Stimulated activated CD4-positive, alpha-beta T cell treated with anti-CD3 and anti-CD28 coated beads, Interleukin-15, amount 100 ng/mL, for 48 hours (primary cell): Measurements from ENCODE around the gene ATP2A2.
"Not testable (repeated sequence)": the region's sequence is repeated elsewhere in the genome, so short reads cannot be mapped to it uniquely, and the experiment has no call there.

Experiments used
- DNase-seq, 2 donors: peaks; one replicate each; pipeline ENCODE4 v3.0.0-alpha.2; 2020; ENCODE audit warnings: low read depth in 2 of 2

Gene ATP2A2

DNA sequence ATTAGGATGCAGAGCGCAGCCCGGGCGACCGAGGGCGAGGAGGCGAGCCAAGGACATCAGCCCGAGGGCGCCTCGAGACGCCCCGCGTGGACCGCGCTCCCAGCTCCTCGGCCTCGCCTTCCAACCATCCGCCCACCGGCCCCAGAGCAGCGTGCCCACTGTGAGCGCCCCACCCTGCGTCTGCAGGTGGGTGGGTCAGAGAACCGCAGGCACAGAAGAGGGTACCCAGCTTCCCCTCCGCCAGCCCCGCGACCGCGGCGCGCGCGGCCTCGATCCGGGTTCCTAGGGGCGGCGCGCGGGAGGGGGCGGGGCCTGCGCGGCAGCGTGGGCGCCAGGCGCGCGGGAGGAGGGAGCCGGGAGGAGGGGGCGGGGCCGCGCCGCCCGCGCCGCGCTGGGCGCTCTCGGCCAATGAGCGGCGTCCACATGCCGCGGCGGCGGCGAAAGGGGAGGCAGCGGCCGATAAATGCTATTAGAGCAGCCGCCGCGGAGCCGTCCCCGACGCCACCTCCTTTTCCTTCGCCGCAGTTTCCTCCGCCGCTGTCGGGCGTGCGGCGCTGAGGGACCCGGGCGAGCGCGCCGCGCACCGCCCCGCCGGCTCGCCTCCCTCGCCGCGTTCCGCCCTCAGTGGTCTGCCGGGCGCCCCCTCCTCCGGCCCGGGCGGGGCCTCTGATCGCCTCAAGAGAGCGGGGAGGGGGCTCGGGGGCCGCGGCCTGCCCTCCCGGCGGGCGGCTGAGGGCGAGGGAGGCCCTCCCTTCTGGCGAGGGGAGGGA lies at the start of gene ATP2A2:
ATP2A2 (plus strand) TSS at position 469 of the 770 bp plus-strand sequence. CDS start 543 bp downstream, outside the sequence.
- peak; percentile 78 to 83 for DNase-seq

DNA sequence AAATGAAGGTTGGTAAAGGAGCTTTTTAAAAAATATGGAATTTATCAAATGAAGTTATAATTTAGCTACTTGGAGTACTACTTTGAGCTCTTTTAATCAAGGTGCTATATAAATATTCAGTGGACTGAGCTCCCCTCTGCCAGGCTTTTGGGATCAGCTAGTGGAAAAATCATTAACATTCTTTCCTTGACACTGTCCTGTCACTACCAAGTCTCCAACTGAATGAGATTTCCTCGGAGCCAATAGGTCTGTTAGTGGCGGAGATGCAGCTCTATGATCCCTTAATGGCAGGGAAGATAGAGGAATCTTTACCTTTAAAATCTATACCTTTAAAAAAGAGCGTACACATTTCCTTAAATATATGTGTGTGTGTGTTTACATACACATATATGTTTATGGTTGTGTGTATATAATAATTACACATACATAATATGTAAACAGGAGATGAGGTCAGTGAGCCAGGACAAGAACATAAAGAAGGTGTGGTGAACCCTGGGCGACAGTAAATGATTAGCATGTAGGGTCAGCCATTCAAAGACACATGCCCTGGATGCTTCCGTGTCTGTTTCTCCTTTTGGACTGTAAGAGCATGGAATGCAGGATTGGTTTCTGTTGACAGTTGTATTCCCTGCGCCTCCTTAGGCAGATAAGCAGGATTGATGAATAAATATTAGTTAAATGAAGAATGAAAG lies 47.7 kb upstream of the ATP2A2 start:
- no peak for DNase-seq

DNA sequence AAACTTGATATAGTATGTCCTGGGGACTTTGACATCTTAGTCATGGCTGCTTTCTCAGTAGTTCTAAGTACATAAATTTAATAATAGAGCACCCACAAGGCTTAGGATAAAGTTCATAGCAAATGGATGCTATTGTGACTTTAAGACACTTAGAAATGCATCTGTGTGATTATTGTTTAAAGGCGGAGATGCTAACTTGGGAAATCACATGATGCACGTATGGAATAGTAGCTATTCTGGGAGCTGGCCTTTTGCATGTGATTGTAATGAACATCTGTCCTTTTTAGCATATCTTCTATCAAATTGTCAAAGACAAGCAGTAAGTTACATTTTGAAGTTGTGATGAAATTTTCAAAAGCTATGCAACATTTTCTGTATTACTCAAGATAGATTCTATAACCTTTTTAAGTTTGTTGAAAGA lies 46.7 kb upstream of the ATP2A2 start:
- DNase-seq = no peak

DNA sequence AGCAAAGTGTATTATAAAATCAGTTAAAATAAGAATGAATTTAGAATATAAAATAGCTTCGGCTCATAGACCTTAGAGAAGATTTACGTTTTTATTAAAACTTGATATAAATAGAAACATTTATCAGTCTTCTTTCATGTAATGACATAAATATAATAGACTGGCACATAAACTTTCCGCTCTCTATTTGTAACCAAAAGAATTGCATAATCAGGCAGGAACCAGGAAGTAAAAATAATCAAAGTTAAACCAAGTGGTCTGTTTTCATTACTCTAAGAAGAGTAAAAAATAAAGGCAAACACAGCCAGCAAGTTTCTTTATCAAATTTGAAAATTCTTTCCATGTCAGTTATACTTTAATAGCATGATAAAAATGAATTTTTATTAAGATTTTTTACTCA lies 46.3 kb upstream of the ATP2A2 start:
- DNase-seq = no peak

DNA sequence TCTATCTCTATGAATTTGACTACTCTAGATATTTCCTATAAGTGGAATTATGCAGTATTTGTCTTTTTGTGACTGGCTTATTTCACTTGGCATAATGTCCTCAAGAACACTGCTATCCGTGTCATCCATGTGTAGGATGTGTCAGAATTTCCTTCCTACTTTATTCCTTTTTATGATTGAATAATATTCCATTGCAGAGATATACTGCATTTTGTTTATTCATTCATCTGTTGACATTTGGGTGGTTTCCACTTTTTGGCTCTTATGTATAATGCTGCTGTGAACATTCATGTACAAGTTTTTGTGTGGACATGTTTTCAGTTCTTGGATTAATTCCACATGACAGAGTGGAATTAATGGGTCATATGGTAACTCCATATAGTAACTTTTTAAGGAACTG lies 45.7 kb upstream of the ATP2A2 start:
- no peak for DNase-seq

DNA sequence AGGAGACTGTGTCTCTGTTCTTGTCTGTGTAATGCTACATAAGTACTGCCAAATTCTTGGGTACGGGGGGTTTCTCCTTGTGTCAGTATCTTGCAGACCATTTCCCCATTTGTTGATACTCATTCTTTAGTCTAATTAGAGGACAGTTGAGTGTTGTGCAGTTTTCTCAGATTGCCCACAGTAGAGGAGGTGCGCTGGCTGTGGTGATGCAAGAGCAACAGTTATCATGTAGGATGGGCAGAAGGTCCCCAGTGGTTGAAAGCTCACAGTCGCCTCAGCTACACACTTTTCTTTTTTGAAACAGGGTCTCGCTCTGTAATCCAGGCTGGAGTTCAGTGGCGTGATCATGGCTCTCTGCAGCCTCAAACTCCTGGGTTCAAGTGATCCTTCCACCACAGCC lies 37.8 kb upstream of the ATP2A2 start:
- no peak for DNase-seq

DNA sequence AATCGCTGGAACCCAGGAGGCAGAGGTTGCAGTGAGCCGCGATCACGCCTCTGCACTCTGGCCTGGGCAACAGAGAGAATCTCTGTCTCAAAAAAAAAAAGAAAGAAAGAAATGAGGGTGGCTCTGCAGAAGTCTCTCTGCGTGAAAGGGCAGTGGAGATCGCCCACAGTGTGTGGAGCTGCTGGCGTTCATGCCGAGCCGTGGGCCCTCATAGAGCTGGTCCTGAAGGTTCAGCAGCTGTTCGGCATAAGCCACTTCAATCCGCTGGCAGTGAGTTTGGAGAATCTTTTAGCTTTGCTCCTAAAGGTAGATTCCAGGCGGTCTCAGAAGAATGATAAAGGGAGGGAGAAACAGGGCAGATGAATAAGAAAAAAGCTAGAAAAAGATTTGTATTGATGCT lies 36.7 kb upstream of the ATP2A2 start:
- no peak for DNase-seq

DNA sequence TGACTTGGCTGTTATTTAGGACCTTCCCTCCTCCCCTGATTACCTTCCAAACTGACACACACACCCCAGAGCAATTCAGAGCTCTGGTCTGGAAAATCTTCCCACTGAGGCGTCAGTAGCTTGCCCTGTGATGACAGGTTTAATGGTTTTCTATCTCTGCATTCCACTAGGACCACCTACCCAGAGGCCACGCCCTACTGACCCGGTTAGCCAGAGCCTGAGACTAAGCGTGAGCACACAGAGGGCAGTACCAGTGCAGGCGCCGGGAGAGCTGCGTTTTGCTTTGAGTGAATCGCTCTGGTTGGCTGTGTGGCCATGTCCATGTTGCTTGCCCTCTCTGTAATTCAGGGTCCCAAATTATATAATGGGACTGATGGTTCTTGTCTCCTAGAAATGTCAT lies 36.2 kb upstream of the ATP2A2 start:
- no peak for DNase-seq

DNA sequence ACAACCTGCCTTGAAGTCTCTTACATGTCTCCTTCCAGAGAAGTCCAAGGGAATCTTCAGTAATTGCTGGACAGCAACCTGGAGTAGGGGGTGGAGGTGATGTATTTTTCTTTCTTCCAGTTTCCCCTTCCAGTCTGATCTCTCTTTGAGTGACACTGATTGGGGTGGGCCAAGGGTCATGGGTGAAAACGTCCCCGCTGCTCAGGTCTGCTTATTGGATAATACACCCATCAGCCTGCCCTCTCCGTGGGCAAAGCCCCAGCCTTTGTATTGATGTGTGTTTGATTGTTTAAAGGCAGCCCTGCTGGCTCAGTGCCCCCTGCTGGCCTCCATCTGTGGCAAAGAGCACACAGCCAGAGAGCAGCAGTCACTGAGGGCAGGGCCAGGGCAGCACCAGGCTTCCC lies 35.7 kb upstream of the ATP2A2 start:
- peak; percentile 10 to 13 for DNase-seq

DNA sequence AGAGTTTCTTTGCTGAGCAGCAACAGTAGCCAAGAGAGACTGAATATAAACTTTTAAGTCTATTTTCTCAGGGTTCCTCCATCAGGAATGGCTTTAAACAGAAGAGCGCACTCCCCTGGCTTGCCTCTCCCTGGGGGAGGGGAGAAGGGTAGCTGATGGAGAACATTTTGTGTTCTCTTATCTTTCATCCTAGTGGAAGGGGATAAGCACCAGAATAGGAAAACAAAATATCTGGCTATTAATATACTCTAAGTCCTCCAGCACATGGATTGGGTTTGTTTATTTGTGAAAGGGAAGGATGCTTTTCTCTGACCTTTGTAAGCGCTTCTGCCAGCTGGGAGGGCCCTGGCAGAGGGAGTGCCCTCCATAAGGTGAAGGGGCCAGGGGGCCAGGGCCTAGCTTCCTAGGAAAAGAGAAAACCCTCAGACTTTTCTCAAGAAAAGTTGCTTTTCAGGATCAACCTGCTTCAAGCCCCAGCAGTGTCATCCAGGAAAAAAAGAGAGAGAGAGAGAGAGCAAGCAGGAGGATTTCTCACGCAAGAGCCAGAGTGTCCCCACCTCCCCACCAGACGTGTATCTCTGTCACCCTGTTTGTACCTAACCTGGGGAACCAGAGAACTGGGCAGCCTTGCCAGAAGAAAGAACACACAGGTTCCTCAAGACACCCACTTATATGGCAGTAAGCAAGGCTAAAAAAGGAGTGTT lies 34.3 kb upstream of the ATP2A2 start:
- DNase-seq = no peak

DNA sequence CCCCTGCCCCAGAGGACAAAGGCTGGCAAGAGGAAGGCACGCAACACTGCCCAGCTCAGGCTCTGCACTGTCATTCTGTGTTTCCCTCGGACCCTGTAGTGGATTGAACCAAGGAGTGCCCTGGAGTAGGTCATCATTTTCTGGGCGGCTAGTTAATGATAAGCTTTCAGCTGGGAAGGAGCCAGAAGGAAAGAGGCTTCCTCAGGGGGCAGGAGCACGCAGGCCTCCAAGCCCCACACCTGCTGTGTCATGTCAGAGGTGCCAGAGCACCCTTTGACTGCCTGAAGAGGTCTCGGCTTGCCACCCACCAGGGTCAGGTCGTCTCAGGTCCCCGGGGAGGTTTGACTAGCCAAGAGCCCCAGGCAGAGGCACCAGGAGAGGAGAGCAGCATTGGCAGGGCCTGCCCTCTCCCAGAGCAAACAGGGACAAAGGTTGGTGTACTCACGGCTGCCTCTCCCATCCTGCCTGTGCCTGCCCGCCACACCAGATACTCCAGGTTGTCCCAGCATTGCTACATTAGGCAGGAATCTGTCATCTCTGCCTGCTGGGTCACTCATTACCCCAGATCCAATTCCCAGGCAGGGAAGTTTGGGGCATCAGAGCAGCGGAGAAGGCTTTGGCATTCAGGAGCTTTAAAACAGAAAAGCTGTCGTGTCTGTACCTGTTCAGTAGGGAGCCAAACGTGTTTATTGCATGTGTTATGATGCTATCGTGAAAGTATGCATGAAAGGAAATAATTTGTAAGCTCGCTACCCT lies 33.5 kb upstream of the ATP2A2 start:
- no peak for DNase-seq

DNA sequence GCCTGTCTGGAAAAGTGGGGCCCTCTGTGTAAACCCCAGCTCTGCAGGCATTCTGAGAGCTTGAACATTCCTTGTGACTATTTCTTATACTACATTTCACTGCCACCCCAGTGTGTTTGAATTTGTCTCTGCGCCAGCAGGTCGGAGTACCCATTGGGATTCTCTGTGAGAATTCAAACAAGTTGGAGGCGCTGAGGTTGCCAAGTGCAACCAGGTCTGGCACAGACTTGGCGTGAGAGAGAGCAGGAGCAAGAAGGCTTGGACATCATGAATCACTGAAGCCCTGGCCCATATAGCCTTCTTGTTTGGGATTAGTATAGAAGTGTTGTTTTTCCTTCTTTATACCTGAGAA lies 33.0 kb upstream of the ATP2A2 start:
- DNase-seq = no peak

DNA sequence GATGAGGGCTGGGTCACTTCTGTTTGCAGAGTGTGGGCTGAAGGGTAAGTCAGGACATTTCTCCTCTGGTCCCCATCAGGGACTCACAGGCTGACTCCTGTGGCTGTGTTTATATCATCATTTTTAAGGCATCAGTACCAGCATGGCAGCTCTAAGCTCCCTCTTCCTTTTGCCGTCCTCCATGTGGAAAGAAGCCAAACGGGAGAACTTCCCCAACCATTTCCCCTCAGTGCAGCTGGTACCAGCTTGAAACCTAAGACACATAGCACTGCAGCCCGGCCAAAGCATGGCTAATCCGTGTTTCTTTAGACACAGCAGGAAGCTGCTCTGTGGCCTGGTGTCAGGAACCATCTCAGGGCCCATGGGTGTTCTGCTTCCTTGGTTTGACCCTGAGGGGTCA lies 31.9 kb upstream of the ATP2A2 start:
- no peak for DNase-seq

DNA sequence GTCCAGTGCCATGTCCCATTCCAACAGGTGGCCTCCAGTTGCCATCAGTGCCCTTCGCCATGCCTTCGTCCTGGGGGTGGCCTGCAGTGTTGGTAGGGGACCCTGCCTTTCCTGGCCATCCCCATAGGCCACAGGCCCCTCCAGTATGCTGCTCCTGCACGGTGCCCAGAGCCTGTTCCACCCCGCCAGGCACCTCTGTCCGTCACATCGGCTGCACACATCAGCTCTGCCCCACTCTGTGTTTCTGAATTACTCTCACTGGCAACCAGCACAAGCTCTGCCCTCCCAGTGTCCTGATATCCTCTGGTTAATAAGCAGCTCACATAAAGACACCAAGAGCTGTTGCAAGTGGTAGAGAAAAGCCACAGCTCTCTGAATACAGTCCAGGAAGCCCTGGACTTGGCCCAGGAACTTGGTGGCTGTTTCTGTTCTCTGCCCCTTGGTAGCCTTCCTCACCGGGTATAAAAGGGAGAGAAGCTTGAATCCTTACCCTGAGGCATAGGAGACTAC lies 31.3 kb upstream of the ATP2A2 start:
- no peak for DNase-seq

DNA sequence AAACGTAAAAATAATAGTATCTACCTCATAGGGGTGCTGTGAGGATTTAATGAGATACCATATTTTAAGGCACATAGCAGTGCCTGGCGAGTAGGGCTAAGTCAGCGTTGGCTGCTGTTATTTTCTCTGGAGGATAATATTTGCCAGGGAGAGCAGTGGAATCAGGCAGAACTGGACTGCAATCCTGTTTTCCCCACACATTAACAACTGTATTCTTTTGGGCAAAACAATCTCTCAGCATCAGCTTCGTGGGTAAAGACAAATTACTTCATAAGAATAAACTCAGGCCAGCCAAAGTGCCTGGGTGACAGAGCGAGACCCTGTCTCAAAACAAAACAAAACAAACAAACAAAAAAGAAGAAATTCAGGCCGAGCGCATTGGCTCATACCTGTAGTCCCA lies 29.7 kb upstream of the ATP2A2 start:
- DNase-seq = no peak

DNA sequence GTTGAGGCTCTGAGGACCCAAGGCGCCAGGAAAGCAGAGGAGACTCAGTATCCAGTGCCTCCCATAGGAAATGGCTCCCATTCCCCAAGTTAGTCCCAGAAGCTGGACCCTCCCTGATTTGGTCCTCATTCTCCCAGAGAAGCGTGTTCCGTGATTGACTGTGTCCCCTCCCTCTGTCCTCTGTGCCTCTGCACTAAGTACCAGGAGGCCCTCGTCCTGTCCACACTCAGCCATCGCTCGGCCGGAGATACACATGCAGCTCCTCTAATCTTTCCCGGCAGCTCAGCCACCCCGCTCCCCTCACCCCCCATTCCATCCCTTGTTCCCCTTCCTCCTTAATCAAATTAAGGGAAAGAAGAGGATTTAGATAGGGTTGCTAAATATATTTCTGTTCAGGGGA lies 28.3 kb upstream of the ATP2A2 start:
- no peak for DNase-seq

DNA sequence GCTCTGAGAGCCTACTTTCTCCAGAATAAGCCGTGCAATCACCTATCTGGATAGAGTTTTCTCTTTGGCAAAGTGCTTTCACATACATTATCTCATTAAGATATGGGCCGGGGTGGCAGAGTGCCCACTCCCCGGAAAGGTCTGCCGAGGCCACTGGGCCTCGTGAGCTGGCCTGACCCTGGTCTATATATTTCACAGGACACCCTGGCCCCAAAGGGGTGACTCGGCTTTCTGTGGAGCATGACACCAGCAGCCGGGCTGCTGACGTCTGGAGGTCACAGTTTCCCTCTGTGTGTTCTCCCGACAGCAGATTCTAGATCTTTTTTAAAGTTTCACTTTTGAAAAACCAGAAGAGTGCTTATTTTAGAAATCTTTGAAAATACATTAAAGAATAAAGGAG lies 27.9 kb upstream of the ATP2A2 start:
- no peak for DNase-seq

DNA sequence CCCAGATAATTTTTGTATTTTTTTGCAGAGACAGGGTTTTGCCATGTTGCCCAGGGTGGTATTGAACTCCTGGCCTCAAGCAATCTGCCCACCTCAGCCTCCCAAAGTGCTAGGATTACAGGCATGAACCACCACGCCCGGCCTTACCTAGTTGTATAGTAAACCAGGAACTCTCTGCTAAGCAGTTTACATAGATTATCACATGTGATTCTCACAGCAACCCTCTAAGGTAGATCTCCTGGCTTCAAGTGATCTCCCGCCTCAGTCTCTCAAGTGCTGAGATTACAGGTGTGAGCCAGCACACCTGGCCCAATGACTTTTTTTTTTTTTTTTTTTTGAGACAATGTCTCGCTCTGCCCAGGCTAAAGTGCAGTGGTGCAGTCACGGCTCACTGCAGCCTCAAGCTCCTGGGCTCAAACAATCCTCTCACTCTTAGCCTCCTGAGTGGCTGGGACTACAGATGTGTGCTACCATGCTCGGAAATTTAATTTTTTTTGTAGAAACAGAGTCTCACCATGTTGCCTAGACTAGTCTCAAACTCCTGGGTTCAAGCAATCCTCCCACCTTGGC lies 26.0 kb upstream of the ATP2A2 start:
- no peak for DNase-seq

DNA sequence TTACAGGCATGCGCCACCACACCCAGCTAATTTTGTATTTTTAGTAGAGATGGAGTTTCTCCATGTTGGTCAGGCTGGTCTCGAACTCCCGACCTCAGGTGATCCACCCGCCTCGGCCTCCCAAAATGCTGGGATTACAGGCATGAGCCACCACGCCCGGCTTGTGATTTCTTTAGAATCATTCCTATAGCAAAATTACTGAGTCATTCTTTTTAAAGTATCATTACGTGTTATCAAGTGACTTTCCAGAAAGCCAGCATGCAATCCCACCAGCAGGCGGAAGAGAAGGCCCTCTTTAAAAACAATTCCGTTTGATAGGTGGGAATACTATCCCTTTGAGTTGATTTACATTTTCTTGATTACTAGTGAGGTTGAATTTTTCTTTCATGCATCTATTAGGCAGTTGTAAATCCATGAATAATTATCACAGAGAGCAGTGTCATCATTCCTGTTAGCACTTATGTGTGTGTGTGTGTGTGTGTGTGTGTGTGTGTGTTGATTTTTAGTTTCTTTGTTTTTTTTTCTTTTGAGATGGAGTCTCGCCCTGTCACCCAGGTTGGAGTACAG lies 25.1 kb upstream of the ATP2A2 start:
- DNase-seq = not testable (repeated sequence)

DNA sequence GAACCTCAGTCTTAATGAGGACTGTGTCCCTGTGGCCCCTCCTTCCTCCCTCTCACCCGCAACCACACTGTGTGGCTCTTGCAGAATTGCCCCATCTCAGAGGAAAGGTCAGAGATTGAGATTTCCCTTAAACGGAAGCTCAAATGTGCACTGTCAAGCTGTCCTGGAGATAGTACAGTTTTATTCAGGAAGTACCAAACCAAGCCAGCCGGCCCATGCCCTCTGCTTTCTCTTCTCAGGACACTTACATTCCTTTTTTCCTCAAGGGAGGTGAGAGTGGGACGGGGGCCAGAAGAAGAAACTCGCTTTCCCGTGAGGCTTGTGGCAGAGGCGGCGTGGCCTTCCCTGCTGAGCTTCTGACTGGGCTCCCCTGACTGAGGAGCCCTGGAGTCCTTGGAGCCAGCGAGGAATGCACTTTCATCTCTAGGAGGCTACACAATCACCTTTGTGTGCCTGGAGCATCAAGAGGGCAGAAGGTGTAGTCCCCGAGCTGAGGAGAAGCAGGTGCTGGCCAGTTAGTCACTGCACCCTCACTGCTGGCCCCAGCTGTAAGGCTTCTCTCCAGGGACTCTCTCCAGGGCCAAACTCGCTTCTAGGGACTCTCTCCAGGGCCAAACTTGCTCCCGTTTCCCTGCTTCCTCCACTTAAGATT lies 24.1 kb upstream of the ATP2A2 start:
- no peak for DNase-seq

DNA sequence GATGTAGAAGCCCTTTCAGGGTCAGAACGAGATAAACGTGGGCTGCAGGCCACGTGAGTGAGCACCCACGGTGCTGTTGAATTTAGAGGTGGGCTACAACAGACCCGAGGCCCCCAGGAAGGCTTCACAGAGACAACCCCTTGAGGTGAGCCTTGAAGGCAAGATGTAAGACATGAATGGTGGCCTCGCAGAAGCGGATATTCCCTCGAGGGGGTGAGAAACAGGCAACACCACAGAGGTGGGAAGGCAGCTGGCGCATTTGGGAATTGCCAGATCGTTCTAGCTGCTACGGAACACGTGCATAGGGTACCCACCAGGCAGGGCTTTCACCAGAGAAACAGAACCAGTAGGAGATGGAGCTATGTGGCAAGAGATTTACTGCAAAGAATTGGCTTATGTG lies 22.6 kb upstream of the ATP2A2 start:
- DNase-seq = no peak
